ENCODE results near the gene C5orf63. TPM values are rescaled to one million over a fixed set of nuclear protein-coding genes. Genes with fewer than 3 reads are reported as not detected.

The C5orf63 gene
- total and polyA plus RNA-seq, 9 of the 15 experiments (the other 6 are each of a cell fraction or from before 2014, with no cell fraction given) = 1.8 to 24.6 (median 6.2) TPM

GRCh38 chr5:127097278-127097677 lies 24.0 kb upstream of the C5orf63 start:
- no peak for FAIRE-seq
- no TSS peak for BruUV-seq (replicated peaks)
- H3K9me3 ChIP-seq (replicated peaks; ENCODE audit: control insufficient read depth, insufficient read depth, low read depth, low read length) = no peaks in the 10 kb centered on the region
- intact Hi-C loops (cut with micrococcal nuclease) (no loop called here), in situ Hi-C loops (cut with MboI) (no loop called here)
- H3K9ac ChIP-seq (ENCODE audit: insufficient read depth in 1 of 2, low read depth in 2 of 2, low read length in 2 of 2) = no peak overlapping the region
- ChIA-PET POLR2A (no interaction called here), CTCF (ENCODE audit: low intra/inter-chr PET ratio) (no interaction called here)
- H3K9me1 ChIP-seq (ENCODE audit: control insufficient read depth, insufficient read depth, low read length) = no peaks in the 10 kb centered on the region
- H3K27ac ChIP-seq (ENCODE audit: extremely low read depth, low read depth, low read length) = no peak overlapping the region
- no peaks in the 10 kb centered on the region for H3K36me3 ChIP-seq (ENCODE audit: control insufficient read depth, insufficient read depth, low read length)
- H4K20me1 ChIP-seq (replicated peaks; ENCODE audit: control insufficient read depth, insufficient read depth, low read length) = no peaks in the 10 kb centered on the region
- no peak overlapping the region for H2AFZ ChIP-seq (ENCODE audit: low read depth, low read length)
- H3K79me2 ChIP-seq (ENCODE audit: control insufficient read depth, insufficient read depth, low read length) = no peaks in the 10 kb centered on the region
- no peak for TF ChIP-seq ETS1 (conservative IDR thresholded peaks at IDR 0.05; ENCODE audit: control insufficient read depth, low read depth, low read length)
- peaks cover 12 to 36% of the 10 kb centered on the region in 2 experiments; a peak in 4 of 5 replicates for H3K27me3 ChIP-seq (ENCODE audit: control insufficient read depth in 2 of 2, insufficient read depth in 2 of 2, low read length in 2 of 2)
- 3% methylated on average over 3 of the region's 3 CpGs for WGBS (ENCODE audit: insufficient coverage, low coverage, missing lambda C conversion rate)
- peaks cover 0 to 4% of the 10 kb centered on the region in 2 experiments; a peak in 1 of 5 replicates for H3K4me1 ChIP-seq (replicated peaks in 1 of 2; ENCODE audit: control insufficient read depth in 2 of 2, insufficient read depth in 2 of 2, low read length in 2 of 2)
- ATAC-seq = no peak
- no peak for DNase-seq (ENCODE audit: extremely low read depth in 1 of 4, low spot score in 3 of 4)
- no peak overlapping the region for H3K4me3 ChIP-seq
- H3K4me2 ChIP-seq (ENCODE audit: insufficient read depth, low read length) = no peak overlapping the region

- H3K9me1 ChIP-seq (ENCODE audit: control insufficient read depth, insufficient read depth, low read length) = no peaks in the 10 kb centered on the region
- intact Hi-C loops (cut with micrococcal nuclease) = no loop called here
- no peak overlapping the region; the same call in 1 of the 2 replicates for H3K4me2 ChIP-seq (ENCODE audit: insufficient read depth, low read length)
- TF ChIP-seq AFF1 (IDR thresholded peaks at IDR 0.05; ENCODE audit: low read depth in 1 of 2, partially characterized antibody in 2 of 2) = no peak
- 0% methylated on average over 9 of the region's 9 CpGs for WGBS (ENCODE audit: insufficient coverage, low coverage, missing lambda C conversion rate)
- POLR2A ChIA-PET = interaction anchor here (0.7 kb wide), 1 partner anchor 290 kb away, joined by 4 read pairs; no protein-coding TSS in a partner anchor
- no peaks in the 10 kb centered on the region for H4K20me1 ChIP-seq (replicated peaks; ENCODE audit: control insufficient read depth, insufficient read depth, low read length)
- no peak overlapping the region for H3K9ac ChIP-seq (ENCODE audit: insufficient read depth in 1 of 2, low read depth in 2 of 2, low read length in 2 of 2)
- no peak overlapping the region for H3K27ac ChIP-seq (ENCODE audit: extremely low read depth, low read depth, low read length)
- no peak overlapping the region for H3K4me3 ChIP-seq
- CTCF ChIA-PET (ENCODE audit: low intra/inter-chr PET ratio) = no interaction called here
- no peaks in the 10 kb centered on the region for H3K36me3 ChIP-seq (ENCODE audit: control insufficient read depth, insufficient read depth, low read length)
- in situ Hi-C loops (cut with MboI) = no loop called here
- H3K27me3 ChIP-seq (ENCODE audit: control insufficient read depth in 2 of 2, insufficient read depth in 2 of 2, low read length in 2 of 2) = peaks cover 12 to 36% of the 10 kb centered on the region in 2 experiments; a peak in 4 of 5 replicates
- H3K9me3 ChIP-seq (replicated peaks; ENCODE audit: control insufficient read depth, insufficient read depth, low read depth, low read length) = no peaks in the 10 kb centered on the region
- H3K79me2 ChIP-seq (ENCODE audit: control insufficient read depth, insufficient read depth, low read length) = no peaks in the 10 kb centered on the region
- BruUV-seq (replicated peaks) = no TSS peak
- FAIRE-seq (no peak), DNase-seq (ENCODE audit: extremely low read depth in 1 of 4, low spot score in 3 of 4) (no peak), ATAC-seq (0 out of 3 replicates have a peak, but pooled peaks have one; percentile 25)
- peaks cover 0 to 4% of the 10 kb centered on the region in 2 experiments; a peak in 1 of 5 replicates for H3K4me1 ChIP-seq (replicated peaks in 1 of 2; ENCODE audit: control insufficient read depth in 2 of 2, insufficient read depth in 2 of 2, low read length in 2 of 2)
- no peak overlapping the region for H2AFZ ChIP-seq (ENCODE audit: low read depth, low read length)
Measured at GRCh38 chr5:127096328-127096993, 23.2 kb upstream of the C5orf63 start.
